ENCODE data around the gene NUDT8.

DNA sequence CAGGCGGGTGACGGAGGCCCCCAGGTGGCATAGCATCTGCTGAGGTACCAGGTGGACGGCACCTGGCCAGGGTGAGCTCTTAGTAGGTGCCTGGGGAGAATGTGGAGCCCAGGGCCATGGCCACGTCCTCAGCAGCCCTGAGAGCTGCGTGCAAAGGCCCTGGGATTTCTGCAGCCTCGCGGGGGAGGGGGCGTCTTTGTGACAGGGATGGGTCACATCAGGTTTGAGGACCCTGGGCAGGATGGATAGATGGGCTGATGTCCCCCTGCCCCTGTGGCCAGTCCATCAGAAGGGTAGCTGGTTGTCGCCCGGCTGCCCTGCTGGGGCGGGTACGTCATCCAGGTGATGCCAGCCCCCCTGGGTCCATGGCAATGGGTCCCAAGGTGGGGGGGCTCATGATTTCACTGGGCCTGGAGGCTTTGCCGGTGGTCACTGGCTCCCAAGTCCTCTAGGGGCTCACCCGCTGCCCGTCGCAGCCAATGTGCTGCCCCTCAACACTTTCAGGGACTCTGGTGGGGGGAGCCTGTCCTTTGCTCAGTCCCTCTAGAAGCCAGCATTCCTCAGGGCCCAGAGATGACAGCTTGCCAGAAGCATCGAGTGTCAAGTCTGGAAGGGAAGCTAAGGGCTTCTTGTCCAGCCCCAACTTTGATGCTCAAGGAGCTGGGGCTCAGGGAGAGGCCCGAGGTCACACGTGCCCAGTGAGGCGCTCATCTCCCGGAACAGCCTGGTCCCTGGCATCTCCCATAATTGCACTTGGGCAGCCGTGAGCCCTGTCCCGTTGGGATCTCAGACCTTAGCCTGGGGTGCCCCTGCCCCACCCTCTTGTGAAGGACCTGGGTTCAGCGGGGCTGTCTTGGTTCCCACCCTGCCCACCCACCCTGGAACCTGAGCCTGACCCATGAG is 9.0 kb upstream of the NUDT8 start:
- TF ChIP-seq, protein P1, sequence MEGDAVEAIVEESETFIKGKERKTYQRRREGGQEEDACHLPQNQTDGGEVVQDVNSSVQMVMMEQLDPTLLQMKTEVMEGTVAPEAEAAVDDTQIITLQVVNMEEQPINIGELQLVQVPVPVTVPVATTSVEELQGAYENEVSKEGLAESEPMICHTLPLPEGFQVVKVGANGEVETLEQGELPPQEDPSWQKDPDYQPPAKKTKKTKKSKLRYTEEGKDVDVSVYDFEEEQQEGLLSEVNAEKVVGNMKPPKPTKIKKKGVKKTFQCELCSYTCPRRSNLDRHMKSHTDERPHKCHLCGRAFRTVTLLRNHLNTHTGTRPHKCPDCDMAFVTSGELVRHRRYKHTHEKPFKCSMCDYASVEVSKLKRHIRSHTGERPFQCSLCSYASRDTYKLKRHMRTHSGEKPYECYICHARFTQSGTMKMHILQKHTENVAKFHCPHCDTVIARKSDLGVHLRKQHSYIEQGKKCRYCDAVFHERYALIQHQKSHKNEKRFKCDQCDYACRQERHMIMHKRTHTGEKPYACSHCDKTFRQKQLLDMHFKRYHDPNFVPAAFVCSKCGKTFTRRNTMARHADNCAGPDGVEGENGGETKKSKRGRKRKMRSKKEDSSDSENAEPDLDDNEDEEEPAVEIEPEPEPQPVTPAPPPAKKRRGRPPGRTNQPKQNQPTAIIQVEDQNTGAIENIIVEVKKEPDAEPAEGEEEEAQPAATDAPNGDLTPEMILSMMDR (conservative IDR thresholded peaks at IDR 0.05; ENCODE audit: low read depth in 2 of 2): no peak
- TF ChIP-seq POLR2AphosphoS5 (IDR thresholded peaks at IDR 0.05; ENCODE audit: low read depth) (no peak), EZH2phosphoT487 (IDR thresholded peaks at IDR 0.05; ENCODE audit: unreplicated experiment) (no peak), CREB1 (CRISPR knock-in tag; IDR thresholded peaks at IDR 0.05; ENCODE audit: low read depth) (no peak), EZH2 (IDR thresholded peaks at IDR 0.05; ENCODE audit: low read depth, unreplicated experiment) (no peak), JUNB (IDR thresholded peaks at IDR 0.05; ENCODE audit: unreplicated experiment) (no peak), STAT1 (IDR thresholded peaks at IDR 0.05; ENCODE audit: unreplicated experiment) (no peak)
- TF ChIP-seq, protein P2, sequence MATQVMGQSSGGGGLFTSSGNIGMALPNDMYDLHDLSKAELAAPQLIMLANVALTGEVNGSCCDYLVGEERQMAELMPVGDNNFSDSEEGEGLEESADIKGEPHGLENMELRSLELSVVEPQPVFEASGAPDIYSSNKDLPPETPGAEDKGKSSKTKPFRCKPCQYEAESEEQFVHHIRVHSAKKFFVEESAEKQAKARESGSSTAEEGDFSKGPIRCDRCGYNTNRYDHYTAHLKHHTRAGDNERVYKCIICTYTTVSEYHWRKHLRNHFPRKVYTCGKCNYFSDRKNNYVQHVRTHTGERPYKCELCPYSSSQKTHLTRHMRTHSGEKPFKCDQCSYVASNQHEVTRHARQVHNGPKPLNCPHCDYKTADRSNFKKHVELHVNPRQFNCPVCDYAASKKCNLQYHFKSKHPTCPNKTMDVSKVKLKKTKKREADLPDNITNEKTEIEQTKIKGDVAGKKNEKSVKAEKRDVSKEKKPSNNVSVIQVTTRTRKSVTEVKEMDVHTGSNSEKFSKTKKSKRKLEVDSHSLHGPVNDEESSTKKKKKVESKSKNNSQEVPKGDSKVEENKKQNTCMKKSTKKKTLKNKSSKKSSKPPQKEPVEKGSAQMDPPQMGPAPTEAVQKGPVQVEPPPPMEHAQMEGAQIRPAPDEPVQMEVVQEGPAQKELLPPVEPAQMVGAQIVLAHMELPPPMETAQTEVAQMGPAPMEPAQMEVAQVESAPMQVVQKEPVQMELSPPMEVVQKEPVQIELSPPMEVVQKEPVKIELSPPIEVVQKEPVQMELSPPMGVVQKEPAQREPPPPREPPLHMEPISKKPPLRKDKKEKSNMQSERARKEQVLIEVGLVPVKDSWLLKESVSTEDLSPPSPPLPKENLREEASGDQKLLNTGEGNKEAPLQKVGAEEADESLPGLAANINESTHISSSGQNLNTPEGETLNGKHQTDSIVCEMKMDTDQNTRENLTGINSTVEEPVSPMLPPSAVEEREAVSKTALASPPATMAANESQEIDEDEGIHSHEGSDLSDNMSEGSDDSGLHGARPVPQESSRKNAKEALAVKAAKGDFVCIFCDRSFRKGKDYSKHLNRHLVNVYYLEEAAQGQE (IDR thresholded peaks at IDR 0.05; ENCODE audit: unreplicated experiment): no peak

Measured in GM23338 (cell line).